SK-N-MC (cell line): ENCODE data around the gene PRORP.

Source experiments
- EZH2 ChIP-seq: fragments of 200-600 bp; sonication (generic); IDR thresholded peaks from one replicate; pipeline ENCODE4 v1.6.1; 2017; ENCODE audit warnings: antibody characterized with exemption
- FOXP2 ChIP-seq: optimal IDR thresholded peaks from 2 replicates; pipeline ENCODE3; 2011; ENCODE audit warnings: mild to moderate bottlenecking, moderate library complexity; ENCODE audit not compliant: insufficient read depth; ENCODE audit errors: extremely low read length, control extremely low read depth
- POLR2AphosphoS5 ChIP-seq: IDR thresholded peaks from 2 replicates; pipeline ENCODE4 v1.6.1; 2012; ENCODE audit warnings: mild to moderate bottlenecking, low read depth, low read length, borderline replicate concordance

- TF ChIP-seq POLR2AphosphoS5 (no peak), EZH2 (no peak), FOXP2 (no peak)
Measured at GRCh38 chr14:35146711-35147149, 24.4 kb downstream of the PRORP start.
